Activated T-helper 1 cell treated with Interleukin-2 at 50 U/mL for 16 hours (primary cell): ENCODE data around the gene GNAQ.

ENCODE experiments used
- DNase-seq: peaks from one replicate; pipeline ENCODE4 v3.0.0-alpha.2; 2020; ENCODE audit warnings: low read depth

Gene GNAQ

DNA sequence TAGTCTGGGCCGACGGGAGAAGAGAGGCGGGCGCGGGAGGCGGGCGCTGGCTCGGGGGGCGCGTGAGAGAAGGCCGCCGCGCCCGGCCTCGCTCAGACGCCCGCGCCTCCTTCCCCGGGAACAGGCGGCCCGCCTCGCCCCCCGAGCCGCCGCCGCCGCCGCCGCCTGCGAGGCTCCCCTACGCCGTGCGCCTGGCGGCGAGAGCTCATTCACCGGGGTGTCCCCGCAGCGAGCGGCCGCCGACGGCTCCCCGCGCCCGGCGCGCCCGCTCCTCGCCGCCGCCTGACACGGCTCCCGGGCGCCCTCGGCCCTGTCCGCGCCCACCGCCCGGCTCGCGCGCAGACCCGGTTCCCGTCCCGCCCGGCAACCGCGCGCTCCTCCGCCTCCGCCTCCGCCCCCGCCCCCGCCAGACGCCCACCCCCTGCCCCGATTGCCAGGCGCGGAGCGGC, at the start of gene GNAQ:
Gene GNAQ, minus strand, starts transcription at position 368 of the 449 bp plus-strand sequence. CDS start 576 bp downstream, outside the sequence.
- DNase-seq = no peak

GRCh38 chr9:78074385-78075291, 43.0 kb upstream of the GNAQ start:
- DNase-seq = no peak

DNA sequence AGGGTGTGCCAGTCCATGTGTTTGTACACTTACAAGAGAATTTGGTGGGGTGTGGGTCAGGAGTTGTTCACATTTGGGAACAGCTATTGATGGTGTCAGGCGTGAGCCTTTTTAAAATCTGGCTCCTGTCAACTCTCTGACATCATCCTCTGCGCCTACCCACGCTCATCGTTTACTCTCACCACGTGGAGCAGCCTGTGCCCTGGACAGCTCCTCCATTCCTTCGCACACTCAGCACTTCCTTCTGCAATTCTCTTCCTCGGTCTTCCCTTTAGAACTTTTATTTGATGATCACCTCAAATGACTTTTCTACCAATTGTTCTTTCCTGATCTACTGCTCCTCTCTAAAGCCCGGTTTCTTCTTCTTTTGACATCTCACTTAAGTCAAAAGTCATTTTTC, 42.1 kb upstream of the GNAQ start:
- no peak for DNase-seq

DNA sequence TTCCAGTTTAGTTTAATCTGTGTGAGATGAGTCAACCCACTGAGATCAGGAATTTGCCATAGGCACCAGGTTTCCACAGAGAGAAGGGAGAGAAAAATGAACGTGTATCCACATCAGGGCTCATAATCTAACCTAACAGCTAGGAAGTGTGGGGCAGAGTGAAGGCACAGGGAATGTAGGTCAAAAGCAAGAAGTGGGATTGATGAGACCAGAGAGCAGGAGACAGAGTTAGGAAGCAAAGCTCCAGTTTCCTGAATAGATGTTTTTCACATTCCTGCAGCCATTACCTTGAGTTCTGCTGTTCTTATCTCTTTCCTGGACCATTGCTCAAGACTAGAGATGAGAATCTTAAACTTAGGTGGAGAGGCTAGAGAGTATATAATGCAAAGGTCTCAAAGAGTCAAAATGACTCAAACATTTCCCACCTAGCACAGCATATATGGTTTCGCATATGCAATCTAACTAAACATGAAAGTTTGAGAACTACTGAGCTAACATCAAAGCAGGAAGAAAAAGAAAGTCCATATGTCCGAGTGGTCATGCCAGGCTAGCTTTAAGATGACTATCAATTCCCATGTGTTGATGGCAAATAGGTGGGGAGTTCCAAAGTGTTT, 41.1 kb upstream of the GNAQ start:
- DNase-seq = no peak

GRCh38 chr9:78070521-78070920, 38.9 kb upstream of the GNAQ start:
- no peak for DNase-seq

DNA sequence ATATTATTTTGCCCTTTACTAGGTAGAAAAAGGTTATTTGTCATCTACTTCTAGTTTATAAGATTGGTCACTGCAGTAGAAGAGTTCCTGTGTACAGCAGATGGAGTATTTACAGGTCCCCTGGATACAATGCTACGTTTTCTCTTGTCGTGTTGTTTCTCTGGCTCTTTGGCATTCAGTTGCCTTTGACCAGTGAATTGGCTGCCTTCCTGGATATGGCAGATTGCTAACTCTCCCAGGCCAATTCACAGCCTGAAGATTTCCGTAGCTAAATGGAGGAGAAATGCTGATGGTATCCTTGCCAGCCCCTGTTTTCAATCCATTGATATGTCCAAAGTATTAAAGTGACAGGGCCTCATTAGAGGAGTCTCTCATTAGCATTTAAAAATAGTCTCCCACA, 32.5 kb upstream of the GNAQ start:
- no peak for DNase-seq

GRCh38 chr9:78062710-78063109, 31.1 kb upstream of the GNAQ start:
- no peak for DNase-seq

DNA sequence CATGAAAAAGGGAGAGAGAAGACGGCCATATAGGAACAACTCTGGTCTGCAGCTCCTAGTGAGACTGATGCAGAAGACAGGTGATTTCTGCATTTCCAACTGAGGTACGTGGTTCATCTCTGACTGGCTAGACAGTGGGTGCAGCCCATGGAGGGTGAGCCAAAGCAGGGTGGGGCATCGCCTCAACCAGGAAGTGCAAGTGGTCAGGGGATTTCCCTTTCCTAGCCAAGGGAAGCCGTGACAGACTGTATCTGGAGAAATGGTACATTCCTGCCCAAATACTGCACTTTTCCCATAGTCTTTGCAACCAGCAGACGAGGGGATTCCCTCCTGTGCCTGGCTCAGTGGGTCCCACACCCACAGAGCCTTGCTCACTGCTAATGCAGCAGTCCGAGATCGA, 22.6 kb upstream of the GNAQ start:
- DNase-seq = peak; percentile 18

GRCh38 chr9:78053627-78054026, 22.0 kb upstream of the GNAQ start:
- DNase-seq = no peak

- DNase-seq = no peak
These were observed 18.8 kb upstream of the GNAQ start for GRCh38 chr9:78050421-78050820.

DNA sequence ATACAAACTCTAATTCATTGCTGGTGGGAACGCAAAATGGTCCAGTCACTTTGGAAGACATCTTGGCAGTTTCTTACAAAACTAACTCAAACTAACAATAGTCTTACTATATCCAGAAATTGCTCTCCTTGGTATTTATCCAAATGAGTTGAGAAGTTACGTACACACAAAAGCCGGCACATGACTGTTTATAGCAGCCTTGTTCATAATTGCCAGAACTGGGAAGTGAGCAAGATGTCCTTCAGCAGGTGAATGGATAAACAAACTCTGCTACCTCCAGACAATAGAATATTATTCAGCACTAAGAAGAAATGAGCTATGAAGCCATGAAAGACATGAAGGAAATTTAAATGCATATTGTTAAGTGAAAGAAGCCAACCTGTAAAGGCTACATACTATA, 17.9 kb upstream of the GNAQ start:
- DNase-seq = no peak

GRCh38 chr9:78047106-78047505, 15.5 kb upstream of the GNAQ start:
- no peak for DNase-seq

- no peak for DNase-seq
These were observed 14.5 kb upstream of the GNAQ start for GRCh38 chr9:78046112-78046511.

DNA sequence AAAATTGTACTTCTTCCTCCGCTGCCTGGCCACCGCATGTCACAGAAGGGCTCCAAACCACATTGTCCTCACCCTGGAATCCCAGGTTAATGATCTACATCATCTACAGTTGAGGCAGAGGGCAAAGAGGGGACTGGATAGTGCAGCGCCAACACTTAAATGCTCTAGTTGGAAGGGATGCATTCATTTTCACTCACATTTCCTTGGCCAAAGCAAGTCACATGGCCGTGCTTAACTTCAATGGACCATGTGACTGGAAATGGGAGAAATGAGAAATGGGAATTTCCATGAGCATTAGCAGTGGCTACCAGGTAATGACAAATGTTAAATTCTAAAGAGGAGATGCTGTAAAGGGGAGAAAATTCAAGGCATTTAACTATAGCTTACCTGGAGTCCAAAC, 13.3 kb upstream of the GNAQ start:
- no peak for DNase-seq

GRCh38 chr9:78044189-78044588, 12.6 kb upstream of the GNAQ start:
- no peak for DNase-seq

- no peak for DNase-seq
These were observed 10.4 kb upstream of the GNAQ start for GRCh38 chr9:78041971-78042370.

DNA sequence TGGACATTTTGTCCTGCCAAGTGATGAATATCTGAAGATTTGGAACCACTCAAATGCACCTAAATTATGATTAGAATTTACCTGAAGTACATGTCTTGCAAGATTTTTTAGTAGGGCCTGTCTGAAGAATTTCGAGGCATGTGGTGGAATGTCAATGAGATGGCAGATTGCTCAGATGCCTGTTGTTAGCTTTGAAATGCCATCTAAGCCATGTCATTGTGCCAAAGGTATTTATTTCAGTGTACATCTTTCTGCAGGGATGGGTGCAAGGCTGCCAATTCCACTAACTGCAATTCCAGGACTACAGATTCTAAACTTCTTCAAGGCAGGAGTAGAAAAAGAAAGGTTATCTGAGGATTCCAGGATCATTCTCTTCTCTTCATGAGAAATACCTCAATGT, 9.1 kb upstream of the GNAQ start:
- no peak for DNase-seq

GRCh38 chr9:78038620-78039300, 7.1 kb upstream of the GNAQ start:
- DNase-seq = no peak

- DNase-seq = peak; percentile 24
These were observed 3.9 kb upstream of the GNAQ start for GRCh38 chr9:78035383-78035993.

DNA sequence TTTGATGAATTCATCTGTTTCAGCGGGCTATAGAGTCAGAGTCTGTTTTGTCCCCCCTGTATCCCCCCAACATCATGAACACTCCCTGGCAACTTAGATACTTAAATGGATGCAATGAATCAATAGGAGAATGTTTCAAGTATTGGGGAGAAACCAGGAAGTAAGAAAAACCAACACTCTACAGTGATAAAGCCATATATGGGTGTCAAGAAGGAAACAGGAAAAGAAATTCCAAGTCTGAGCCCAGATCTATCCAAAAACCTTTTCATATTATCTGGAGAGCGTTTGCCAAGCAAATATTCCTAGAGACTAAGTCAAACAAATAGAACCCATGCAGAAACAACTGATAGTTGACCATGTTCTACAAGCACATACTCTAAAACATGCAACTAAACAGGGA, 2.3 kb upstream of the GNAQ start:
- no peak for DNase-seq

DNA sequence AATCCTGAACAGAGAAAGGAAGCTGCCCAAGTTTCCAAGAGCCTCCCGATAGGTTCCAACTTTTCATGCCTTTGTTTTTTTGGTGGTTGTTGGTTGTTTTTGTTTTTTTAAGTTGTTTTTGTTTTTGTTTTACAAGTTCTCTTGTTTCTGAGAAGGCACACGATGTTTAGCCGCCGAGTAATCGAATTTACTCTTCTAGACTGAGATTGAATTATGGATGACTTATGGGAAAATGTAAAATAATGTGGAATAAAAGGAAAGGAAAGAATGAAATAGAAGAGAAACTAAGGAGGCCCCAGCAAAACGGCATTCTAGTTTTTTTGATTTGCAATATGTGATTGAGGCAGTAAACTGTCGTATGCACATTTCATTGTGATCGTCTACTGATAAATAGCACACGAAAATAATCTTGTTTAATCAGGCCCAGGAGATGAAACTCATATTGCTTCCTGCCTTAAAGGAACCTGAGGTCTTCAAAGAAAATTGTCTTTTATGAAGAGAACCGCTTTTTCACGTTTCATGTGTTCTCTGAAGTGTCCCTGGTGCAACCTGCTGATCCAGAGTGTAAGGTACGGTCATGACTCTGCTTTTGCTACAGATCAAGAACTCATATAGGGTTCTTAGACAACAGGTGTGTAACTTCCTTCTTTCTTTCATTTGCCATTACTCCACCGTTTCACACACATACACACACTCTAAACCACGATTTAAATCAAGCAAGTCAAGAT, 1.3 kb upstream of the GNAQ start:
- DNase-seq = no peak
